ENCODE data around the gene OR4P4.

OR4P4 gene
- total RNA-seq: 0 reads per million in 3 donors

DNA sequence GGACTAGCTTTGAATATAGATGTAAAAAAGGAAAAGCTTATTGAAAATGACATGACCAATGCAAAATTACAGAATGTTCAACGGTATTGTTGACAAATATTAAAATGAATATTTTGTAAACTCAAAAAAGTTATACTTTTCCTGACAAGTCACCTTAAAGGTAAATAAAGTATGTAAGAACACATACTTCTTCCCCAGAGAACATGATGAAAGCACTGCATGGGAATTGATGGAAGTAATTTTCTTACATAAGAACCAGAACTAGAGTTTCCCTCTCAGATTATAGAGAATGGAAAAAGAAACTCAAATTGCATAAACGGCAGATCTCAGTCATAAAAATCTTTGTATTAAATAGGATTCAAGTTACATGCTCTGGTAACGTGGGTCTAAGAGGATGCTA, at the start of gene OR4P4:
OR4P4 (plus strand) TSS at position 301 of the 400 bp plus-strand sequence.
- Histone ChIP-seq H3K9me3 (ENCODE audit: control insufficient read depth, low read length) (no peaks in the 10 kb centered on the region), H3K4me3 (ENCODE audit: insufficient read depth, low read depth, low read length, poor library complexity, severe bottlenecking) (no peak within 1 kb of the TSS), H3K27ac (ENCODE audit: insufficient read depth, low read length, poor library complexity, severe bottlenecking) (no peak within 1 kb of the TSS), H3K27me3 (replicated peaks; ENCODE audit: control insufficient read depth, insufficient read depth, low read length, poor library complexity, severe bottlenecking) (no peaks in the 10 kb centered on the region), H3K4me1 (ENCODE audit: control insufficient read depth, insufficient read depth, low read length, poor library complexity, severe bottlenecking) (no peaks in the 10 kb centered on the region), H3K36me3 (ENCODE audit: control insufficient read depth, insufficient read depth, low read length) (no peaks in the 10 kb centered on the region)
- DNase-seq: no peak

GRCh38 chr11:55607545-55607944, 27.4 kb upstream of the OR4P4 start, which contains the start of gene OR4C11:
Gene OR4C11, minus strand, starts transcription at chr11:55607645. Its CDS starts 3,272 bp downstream, at chr11:55604373.
- H3K9me3 ChIP-seq (ENCODE audit: control insufficient read depth, low read length): no peaks in the 10 kb centered on the region
- no peak within 1 kb of the TSS for H3K27ac ChIP-seq (ENCODE audit: insufficient read depth, low read length, poor library complexity, severe bottlenecking)
- no peak within 1 kb of the TSS for H3K4me3 ChIP-seq (ENCODE audit: insufficient read depth, low read depth, low read length, poor library complexity, severe bottlenecking)
- no peak for DNase-seq
- no peaks in the 10 kb centered on the region for H3K27me3 ChIP-seq (replicated peaks; ENCODE audit: control insufficient read depth, insufficient read depth, low read length, poor library complexity, severe bottlenecking)
- no peaks in the 10 kb centered on the region for H3K36me3 ChIP-seq (ENCODE audit: control insufficient read depth, insufficient read depth, low read length)
- no peaks in the 10 kb centered on the region for H3K4me1 ChIP-seq (ENCODE audit: control insufficient read depth, insufficient read depth, low read length, poor library complexity, severe bottlenecking)

GRCh38 chr11:55624531-55624930, 10.4 kb upstream of the OR4P4 start:
- H3K9me3 ChIP-seq (ENCODE audit: control insufficient read depth, low read length): no peaks in the 10 kb centered on the region
- no peak overlapping the region for H3K4me3 ChIP-seq (ENCODE audit: insufficient read depth, low read depth, low read length, poor library complexity, severe bottlenecking)
- H3K27ac ChIP-seq (ENCODE audit: insufficient read depth, low read length, poor library complexity, severe bottlenecking): no peak overlapping the region
- no peak for DNase-seq
- no peaks in the 10 kb centered on the region for H3K36me3 ChIP-seq (ENCODE audit: control insufficient read depth, insufficient read depth, low read length)
- H3K27me3 ChIP-seq (replicated peaks; ENCODE audit: control insufficient read depth, insufficient read depth, low read length, poor library complexity, severe bottlenecking): no peaks in the 10 kb centered on the region
- H3K4me1 ChIP-seq (ENCODE audit: control insufficient read depth, insufficient read depth, low read length, poor library complexity, severe bottlenecking): no peaks in the 10 kb centered on the region

GRCh38 chr11:55648027-55648426, 13.1 kb downstream of the OR4P4 start, which contains the start of gene OR4S2:
Gene OR4S2, plus strand, starts transcription at chr11:55648327. Its CDS starts 2,577 bp downstream, at chr11:55650904.
- Histone ChIP-seq H3K36me3 (ENCODE audit: control insufficient read depth, insufficient read depth, low read length) (no peaks in the 10 kb centered on the region), H3K4me3 (ENCODE audit: insufficient read depth, low read depth, low read length, poor library complexity, severe bottlenecking) (no peak within 1 kb of the TSS), H3K27me3 (replicated peaks; ENCODE audit: control insufficient read depth, insufficient read depth, low read length, poor library complexity, severe bottlenecking) (no peaks in the 10 kb centered on the region), H3K27ac (ENCODE audit: insufficient read depth, low read length, poor library complexity, severe bottlenecking) (no peak within 1 kb of the TSS), H3K9me3 (ENCODE audit: control insufficient read depth, low read length) (no peaks in the 10 kb centered on the region), H3K4me1 (ENCODE audit: control insufficient read depth, insufficient read depth, low read length, poor library complexity, severe bottlenecking) (no peaks in the 10 kb centered on the region)
- DNase-seq: no peak

DNA sequence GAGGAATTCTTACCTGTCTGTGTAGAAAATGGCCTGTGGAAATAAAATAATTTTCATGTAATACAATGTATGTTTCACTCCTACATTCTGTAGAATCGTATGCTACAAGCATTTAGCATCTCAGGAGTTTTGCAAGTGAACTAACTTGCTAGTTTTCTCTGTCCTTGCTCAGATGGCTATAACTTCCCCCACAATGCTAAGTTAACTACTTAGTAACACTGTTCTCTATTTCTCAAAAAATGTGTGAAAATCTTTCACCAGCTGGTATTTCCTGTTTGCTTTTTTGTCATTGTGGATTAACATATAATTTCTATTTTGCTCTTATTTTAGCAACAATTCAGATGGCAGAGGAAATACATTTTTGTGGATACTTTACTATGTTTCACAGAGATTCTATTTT, 17.6 kb downstream of the OR4P4 start:
- DNase-seq: no peak
- H3K27me3 ChIP-seq (replicated peaks; ENCODE audit: control insufficient read depth, insufficient read depth, low read length, poor library complexity, severe bottlenecking): no peaks in the 10 kb centered on the region

DNA sequence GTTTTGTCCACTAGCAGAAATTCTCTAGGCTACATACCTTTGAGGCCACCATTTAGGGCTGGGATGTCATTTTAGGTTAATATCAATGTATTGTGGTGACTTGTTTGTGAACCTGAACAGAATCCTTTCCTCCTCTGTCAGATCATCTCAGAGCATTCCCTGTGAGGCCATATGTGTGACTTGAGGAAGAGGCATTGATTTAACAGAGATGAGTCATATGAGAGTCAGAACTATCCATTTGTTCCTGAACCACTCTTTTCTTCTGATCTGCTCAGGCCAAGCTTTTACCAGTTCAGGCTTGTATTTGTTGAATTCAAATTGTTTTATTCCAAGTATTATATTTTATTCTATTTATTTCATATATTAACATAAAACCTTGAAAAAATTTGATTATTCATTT, 20.2 kb downstream of the OR4P4 start:
- Histone ChIP-seq H3K27me3 (replicated peaks; ENCODE audit: control insufficient read depth, insufficient read depth, low read length, poor library complexity, severe bottlenecking) (no peaks in the 10 kb centered on the region), H3K4me3 (ENCODE audit: insufficient read depth, low read depth, low read length, poor library complexity, severe bottlenecking) (no peak overlapping the region), H3K4me1 (ENCODE audit: control insufficient read depth, insufficient read depth, low read length, poor library complexity, severe bottlenecking) (no peaks in the 10 kb centered on the region), H3K36me3 (ENCODE audit: control insufficient read depth, insufficient read depth, low read length) (no peaks in the 10 kb centered on the region), H3K27ac (ENCODE audit: insufficient read depth, low read length, poor library complexity, severe bottlenecking) (no peak overlapping the region), H3K9me3 (ENCODE audit: control insufficient read depth, low read length) (no peaks in the 10 kb centered on the region)
- no peak for DNase-seq

More for the DNA sequence above, 17.6 kb downstream of the OR4P4 start:
- Histone ChIP-seq H3K9me3 (ENCODE audit: control insufficient read depth, low read length) (no peaks in the 10 kb centered on the region), H3K4me1 (ENCODE audit: control insufficient read depth, insufficient read depth, low read length, poor library complexity, severe bottlenecking) (no peaks in the 10 kb centered on the region), H3K27ac (ENCODE audit: insufficient read depth, low read length, poor library complexity, severe bottlenecking) (no peak overlapping the region), H3K36me3 (ENCODE audit: control insufficient read depth, insufficient read depth, low read length) (no peaks in the 10 kb centered on the region), H3K4me3 (ENCODE audit: insufficient read depth, low read depth, low read length, poor library complexity, severe bottlenecking) (no peak overlapping the region)

DNA sequence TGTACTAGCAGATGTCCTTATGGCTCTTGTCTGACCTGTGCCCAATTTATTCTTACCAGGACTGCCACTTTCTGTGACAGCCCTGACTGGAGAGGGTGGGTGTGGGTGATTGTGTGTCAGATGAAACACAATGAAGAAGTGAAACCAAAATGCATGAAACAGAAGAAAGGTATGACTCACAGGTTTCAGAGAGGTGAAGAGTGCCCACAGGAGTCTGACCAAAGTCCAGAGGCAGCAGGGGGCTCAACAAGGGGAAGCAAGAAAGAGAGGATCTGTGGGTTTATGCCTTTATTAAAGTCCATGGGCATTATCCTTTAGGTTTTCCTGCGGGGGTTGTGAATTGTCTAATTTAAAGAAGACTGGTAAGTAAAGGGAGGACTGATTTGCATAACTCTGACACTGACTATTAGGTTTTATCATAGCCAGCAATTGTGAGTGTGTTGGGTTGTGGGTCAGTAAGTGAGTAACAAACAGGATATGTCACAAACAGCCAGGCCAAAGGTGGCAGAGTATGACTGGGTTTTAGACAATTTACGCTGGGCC, 23.2 kb downstream of the OR4P4 start:
- no peak overlapping the region for H3K27ac ChIP-seq (ENCODE audit: insufficient read depth, low read length, poor library complexity, severe bottlenecking)
- H3K4me1 ChIP-seq (ENCODE audit: control insufficient read depth, insufficient read depth, low read length, poor library complexity, severe bottlenecking): no peaks in the 10 kb centered on the region
- H3K4me3 ChIP-seq (ENCODE audit: insufficient read depth, low read depth, low read length, poor library complexity, severe bottlenecking): no peak overlapping the region

DNA sequence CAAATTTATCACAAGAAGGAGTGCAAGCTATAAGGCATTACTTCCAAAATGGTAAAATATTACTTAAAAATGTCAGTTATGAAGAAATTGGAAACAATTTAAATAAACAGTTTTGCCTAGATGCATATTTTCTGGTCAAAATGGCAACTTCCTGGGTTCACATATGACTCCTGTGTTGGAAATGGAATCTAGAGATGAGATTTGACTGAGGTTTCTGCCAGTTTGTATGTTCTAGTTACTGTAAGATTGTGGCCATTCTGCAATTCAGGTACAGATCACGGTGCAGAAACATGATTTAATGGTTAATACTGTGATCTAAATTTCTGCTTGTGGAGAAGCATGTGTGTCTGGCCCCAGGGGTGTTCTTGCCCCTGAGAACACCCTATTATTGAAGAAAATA, 23.7 kb downstream of the OR4P4 start:
- no peak for DNase-seq
- Histone ChIP-seq H3K9me3 (ENCODE audit: control insufficient read depth, low read length) (no peaks in the 10 kb centered on the region), H3K27me3 (replicated peaks; ENCODE audit: control insufficient read depth, insufficient read depth, low read length, poor library complexity, severe bottlenecking) (no peaks in the 10 kb centered on the region), H3K27ac (ENCODE audit: insufficient read depth, low read length, poor library complexity, severe bottlenecking) (no peak overlapping the region), H3K4me3 (ENCODE audit: insufficient read depth, low read depth, low read length, poor library complexity, severe bottlenecking) (no peak overlapping the region), H3K36me3 (ENCODE audit: control insufficient read depth, insufficient read depth, low read length) (no peaks in the 10 kb centered on the region), H3K4me1 (ENCODE audit: control insufficient read depth, insufficient read depth, low read length, poor library complexity, severe bottlenecking) (no peaks in the 10 kb centered on the region)

More for the DNA sequence above, 23.2 kb downstream of the OR4P4 start:
- no peaks in the 10 kb centered on the region for H3K27me3 ChIP-seq (replicated peaks; ENCODE audit: control insufficient read depth, insufficient read depth, low read length, poor library complexity, severe bottlenecking)
- H3K36me3 ChIP-seq (ENCODE audit: control insufficient read depth, insufficient read depth, low read length): no peaks in the 10 kb centered on the region
- no peak for DNase-seq
- H3K9me3 ChIP-seq (ENCODE audit: control insufficient read depth, low read length): no peaks in the 10 kb centered on the region

DNA sequence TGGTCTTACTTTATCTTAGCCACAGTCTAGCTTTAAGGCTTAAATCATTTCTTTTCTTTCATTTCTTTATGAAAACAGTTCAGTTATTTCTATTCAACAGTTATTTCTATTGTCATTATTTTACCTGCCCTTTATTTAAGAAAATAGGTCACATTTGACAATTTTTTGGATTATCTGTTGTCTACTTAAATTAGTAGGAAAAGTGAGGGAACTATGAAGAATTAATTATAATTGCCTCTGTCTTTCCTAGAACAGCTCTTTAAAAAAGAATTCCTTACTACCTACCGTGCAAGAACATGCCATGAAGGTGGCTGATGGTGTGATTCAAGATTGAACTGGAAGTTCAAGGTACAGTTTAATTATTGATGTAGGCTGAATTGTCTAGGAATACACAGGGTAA, 27.0 kb downstream of the OR4P4 start, which contains the start of gene OR4C6:
OR4C6 (plus strand) TSS at position 301 of the 400 bp plus-strand sequence. CDS start 2,966 bp downstream, outside the sequence.
- Histone ChIP-seq H3K36me3 (ENCODE audit: control insufficient read depth, insufficient read depth, low read length) (no peaks in the 10 kb centered on the region), H3K9me3 (ENCODE audit: control insufficient read depth, low read length) (no peaks in the 10 kb centered on the region), H3K4me1 (ENCODE audit: control insufficient read depth, insufficient read depth, low read length, poor library complexity, severe bottlenecking) (no peaks in the 10 kb centered on the region)

GRCh38 chr11:55669376-55669775, 34.5 kb downstream of the OR4P4 start:
- Histone ChIP-seq H3K27ac (ENCODE audit: insufficient read depth, low read length, poor library complexity, severe bottlenecking) (no peak overlapping the region), H3K36me3 (ENCODE audit: control insufficient read depth, insufficient read depth, low read length) (no peaks in the 10 kb centered on the region), H3K4me3 (ENCODE audit: insufficient read depth, low read depth, low read length, poor library complexity, severe bottlenecking) (no peak overlapping the region), H3K27me3 (replicated peaks; ENCODE audit: control insufficient read depth, insufficient read depth, low read length, poor library complexity, severe bottlenecking) (no peaks in the 10 kb centered on the region), H3K4me1 (ENCODE audit: control insufficient read depth, insufficient read depth, low read length, poor library complexity, severe bottlenecking) (no peaks in the 10 kb centered on the region), H3K9me3 (ENCODE audit: control insufficient read depth, low read length) (no peaks in the 10 kb centered on the region)
- DNase-seq: no peak

More for the DNA sequence above, 27.0 kb downstream of the OR4P4 start, which contains the start of gene OR4C6:
- Histone ChIP-seq H3K27ac (ENCODE audit: insufficient read depth, low read length, poor library complexity, severe bottlenecking) (no peak within 1 kb of the TSS), H3K4me3 (ENCODE audit: insufficient read depth, low read depth, low read length, poor library complexity, severe bottlenecking) (no peak within 1 kb of the TSS), H3K27me3 (replicated peaks; ENCODE audit: control insufficient read depth, insufficient read depth, low read length, poor library complexity, severe bottlenecking) (no peaks in the 10 kb centered on the region)
- DNase-seq: no peak
